ENCODE data around the gene EDRF1.

The EDRF1 gene

DNA sequence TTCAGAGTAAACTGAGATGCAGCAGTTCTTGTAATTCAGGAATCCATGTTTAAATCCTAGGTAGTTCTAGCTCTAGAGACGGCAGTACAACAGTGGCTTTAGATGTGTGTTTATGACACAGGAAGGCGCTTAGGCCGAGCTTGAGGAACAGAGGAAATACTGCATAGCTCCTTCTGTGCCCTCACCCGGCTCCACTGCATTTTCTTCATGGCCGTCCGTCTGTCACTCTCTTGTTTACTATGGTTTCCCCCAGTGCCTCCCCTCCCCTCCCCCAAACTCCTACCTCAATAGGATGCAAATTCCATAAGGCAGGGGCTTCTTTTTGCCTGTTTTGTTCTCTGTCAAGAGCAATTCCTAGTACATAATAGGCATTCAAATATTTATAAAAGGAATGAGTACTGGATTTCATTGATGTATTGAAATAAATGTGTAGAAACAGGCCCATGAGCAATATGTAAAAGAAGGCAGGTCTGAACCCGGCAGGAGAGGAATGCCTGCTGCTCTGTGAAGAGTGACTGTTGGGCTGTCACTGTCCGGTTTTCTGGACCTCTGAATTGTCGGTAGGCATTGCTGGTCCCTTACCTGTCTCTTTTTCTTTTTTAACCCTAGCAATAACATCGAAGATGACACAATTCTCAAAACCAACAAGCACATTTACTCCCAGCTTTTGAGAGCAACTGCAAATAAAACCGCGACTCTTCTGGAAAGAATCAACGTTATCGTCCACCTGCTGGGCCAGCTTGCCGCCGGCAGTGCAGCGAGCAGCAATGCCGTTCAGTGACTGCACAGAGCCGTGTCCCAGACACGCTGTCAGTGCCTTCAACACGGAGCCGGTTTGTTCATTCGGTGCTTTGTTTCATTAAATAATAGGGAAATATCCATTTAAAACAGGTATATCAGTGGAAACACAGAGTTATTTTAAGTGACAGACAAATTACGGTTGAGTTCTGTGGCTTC is 43.5 kb downstream of the EDRF1 start:
- no peak for DNase-seq

DNA sequence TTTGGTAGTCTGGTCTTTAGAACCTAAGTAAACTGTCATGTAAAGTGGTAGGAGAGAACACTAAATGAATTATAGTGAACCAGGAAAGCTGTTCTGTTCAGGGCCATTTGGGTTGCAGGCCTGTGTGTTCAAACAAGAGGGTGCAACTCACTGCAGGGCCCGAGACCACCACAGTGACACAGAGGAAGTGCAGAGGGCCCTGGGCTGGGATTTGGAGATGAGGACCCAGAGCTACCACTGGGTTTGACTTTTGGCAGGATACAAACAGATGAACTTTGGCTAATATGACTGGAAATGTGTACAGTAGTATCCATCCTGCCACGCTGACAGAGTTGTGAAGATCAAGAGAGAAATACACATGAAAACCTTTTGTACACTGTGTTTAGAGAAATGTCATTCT is 46.3 kb downstream of the EDRF1 start:
- no peak for DNase-seq

- DNase-seq, result no peak
These were observed 47.0 kb downstream of the EDRF1 start for GRCh38 chr10:125766511-125766910.

GRCh38 chr10:125768219-125768855 is 48.8 kb downstream of the EDRF1 start:
- DNase-seq, result no peak

- DNase-seq, result no peak
These were observed 49.7 kb downstream of the EDRF1 start for GRCh38 chr10:125769175-125769574.

- DNase-seq, result no peak
These were observed 51.3 kb downstream of the EDRF1 start for GRCh38 chr10:125770844-125771243.

GRCh38 chr10:125772112-125772863 is 52.8 kb downstream of the EDRF1 start:
- DNase-seq, result no peak

DNA sequence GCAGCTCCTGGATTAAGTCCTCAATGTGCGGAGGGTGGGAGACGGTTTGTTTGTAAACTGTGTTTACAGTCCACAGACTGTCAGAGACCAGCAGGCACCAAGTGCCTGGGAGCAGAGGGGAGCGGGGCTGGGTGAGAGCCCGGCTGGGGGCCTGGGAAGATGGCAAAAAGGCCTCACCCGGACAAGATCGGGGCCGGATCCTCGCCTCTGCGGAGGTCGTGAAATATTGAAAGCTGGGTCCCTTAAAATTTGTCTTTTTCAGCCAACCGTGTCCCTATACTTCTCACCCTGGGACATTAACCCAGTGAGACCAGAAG is 53.3 kb downstream of the EDRF1 start:
- no peak for DNase-seq

DNA sequence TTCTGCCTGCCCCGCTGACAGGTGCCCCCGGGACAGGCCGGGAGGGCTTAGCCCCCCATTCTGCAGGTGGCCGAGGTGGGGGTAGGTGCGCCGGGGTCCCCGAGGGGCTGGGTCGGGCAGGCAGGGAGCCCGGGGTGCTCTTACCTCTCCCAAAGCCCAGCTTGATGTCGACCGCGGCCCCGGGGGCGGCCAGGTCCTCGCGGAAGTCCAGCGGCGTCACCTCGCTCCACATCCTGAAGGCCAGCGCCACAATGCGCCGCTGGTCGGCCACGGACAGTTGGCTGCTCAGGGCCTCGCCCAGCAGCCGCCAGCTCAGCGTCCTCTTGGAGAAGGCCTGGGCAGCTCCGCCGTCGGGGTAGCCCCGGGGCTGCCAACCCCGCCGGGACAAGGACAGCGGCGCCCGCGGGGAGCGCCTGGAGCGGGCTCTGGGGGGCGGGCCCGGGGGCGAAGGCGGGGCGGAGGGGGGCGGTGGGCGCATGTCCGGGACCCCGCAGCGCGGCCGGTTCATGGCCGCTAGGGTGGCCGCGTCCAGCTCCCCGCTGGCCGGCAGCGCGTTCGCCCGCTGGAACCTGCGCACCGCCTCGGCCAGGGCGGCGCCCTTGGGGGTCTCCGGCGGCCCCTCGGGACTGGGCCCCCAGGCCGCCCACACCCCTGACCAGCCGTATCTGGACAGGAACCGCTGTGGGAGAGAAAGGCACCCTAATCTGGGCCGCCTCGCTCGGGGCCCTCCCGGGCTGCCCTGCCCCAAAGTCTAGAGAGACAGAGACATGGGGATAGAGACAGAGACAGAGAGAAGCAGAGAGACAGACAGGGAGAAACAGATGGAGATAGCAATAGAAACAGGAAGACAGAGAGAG is 54.4 kb downstream of the EDRF1 start:
- no peak for DNase-seq

DNA sequence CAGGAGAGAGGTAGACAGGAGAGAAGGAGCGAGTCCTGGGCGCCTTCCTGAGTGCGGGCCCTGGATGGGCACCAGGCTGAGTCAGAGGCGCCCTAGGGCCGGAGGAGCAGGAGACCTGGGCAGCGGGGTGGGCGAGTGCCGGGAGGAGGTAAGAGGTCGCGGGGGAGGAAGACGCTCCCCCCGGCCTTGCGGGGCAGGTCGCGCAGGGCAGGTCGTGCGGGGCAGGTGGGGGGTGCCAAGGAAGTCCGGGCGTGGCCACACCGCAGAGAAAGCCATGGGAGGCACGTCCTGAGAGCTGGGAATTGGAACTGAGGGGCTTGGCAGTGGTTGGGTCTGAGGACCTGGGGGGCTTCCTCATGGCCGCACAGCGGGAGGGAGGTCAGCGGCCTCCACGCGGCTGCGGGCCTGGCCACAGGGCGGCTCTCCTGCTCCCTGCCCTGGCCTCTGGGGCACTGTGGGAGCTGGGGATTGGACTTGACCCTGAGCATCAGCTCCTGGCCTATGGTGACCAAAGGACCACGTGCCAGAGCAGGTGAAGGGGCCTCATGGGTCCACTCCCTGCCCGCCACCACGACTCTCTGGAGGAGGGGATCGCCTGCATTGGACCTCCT is 55.2 kb downstream of the EDRF1 start:
- DNase-seq, result no peak

DNA sequence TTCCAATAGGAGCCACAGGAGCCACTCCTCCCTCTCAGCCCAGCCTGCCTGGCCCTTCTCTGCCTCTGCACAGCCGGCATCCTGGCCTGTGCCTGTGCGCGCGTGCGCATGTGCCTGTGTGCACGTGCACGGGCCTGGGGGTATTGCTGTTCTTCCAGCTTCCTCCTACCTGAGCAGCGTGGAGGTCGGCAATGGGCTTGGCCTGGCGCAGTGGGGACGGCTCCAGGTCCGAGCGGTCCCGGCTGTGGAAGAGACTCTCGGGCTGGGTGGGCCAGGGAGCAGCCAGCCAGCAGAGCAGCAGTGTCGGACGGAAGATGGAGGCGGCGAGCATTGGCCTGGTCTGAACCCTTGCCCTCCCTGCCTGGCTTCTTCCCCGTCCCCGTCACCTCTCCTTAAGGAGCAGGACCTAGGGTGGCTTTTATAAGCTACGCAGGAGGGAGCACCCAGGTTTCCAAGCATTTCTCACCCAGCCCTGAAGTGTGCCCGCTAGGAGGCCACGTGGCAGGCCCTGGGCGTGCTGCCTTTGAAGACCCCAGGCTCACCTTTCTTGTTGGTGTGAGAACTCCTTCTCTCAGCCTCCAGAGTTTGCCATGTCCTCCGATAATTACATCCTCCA is 56.1 kb downstream of the EDRF1 start, which contains the start of gene MMP21:
MMP21 (minus strand) TSS at position 331 of the 616 bp plus-strand sequence; CDS start at position 331, 0 bp downstream.
- DNase-seq, result no peak

- no peak for DNase-seq
These were observed 58.3 kb downstream of the EDRF1 start for GRCh38 chr10:125777806-125778205.

DNA sequence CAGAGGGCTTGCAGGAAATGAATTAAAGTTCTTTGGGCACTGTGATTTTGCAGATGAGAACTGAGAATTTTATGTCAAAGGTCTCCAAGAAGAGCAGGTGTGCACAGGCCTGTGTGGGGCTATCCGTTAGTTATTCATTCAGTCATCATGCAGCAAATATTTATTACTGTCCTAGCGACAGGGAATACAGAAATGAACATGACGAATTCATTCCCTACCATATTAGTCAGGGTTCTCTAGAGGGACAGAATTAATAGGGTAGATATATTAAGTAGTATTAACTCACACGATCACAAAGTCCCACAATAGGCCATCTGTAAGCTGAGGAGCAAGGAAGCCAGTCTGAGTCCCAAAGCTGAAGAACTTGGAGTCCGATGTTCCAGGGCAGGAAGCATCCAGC is 59.0 kb downstream of the EDRF1 start:
- no peak for DNase-seq

GRCh38 chr10:125779403-125780327 is 60.2 kb downstream of the EDRF1 start:
- DNase-seq, result no peak

DNA sequence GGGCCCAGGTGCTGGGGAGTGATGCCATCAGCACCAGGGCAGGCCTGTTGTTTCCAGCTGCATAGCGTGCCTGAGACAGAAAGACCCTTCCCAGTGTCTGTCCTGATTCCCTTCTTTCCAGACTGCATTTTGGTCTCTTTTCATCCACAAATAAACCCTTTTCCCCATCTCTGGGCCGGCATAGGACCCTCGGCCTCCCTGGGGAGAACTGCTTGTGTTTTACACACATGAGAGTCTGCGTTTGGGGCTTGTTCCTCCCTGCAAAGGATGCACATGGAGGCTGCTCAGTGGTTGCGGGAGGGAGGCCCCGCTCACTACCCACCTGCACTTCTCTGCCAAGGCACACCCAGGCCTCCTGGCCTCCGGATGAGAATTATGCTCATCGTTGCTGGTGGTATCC is 61.9 kb downstream of the EDRF1 start:
- no peak for DNase-seq

GRCh38 chr10:125782054-125782453 is 62.5 kb downstream of the EDRF1 start:
- no peak for DNase-seq

DNA sequence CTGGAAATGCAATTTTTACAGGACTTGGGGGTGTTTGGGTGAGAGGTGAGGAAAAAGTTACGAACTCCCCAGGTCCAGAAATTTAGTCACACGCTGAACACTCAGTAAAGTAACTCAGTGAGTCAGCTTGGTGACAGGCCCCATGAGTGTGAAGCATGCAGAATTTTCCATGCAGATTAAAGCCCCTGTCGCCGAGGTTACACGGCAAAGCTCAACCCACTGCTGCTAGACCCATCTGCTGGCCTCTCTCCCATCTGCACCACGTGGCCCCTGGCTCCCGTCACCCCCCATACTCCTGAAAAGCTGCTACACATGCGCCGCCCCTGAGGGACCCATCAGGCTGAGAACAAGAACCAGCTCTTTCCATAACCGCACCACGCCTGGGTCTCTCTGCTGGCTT is 63.1 kb downstream of the EDRF1 start:
- no peak for DNase-seq

DNA sequence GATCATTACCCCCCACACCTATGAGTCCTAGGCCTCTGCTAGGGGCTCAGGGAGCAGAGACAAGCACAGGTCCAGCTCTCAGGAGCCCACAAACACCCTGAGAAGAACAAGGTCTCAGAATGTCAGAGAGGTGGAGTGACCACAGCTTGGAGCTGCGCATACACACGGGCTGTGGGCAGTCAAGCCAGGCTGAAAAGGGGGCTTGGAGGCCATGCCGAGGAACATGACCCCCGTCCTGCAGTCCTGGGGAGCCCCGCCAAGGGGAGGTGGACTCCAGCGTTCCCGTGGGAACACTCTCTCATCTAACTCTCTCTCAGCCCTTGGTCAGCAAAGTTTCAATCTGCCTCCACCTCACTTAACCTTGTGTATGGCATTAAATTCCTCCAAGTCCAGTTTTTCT is 63.9 kb downstream of the EDRF1 start:
- no peak for DNase-seq

DNA sequence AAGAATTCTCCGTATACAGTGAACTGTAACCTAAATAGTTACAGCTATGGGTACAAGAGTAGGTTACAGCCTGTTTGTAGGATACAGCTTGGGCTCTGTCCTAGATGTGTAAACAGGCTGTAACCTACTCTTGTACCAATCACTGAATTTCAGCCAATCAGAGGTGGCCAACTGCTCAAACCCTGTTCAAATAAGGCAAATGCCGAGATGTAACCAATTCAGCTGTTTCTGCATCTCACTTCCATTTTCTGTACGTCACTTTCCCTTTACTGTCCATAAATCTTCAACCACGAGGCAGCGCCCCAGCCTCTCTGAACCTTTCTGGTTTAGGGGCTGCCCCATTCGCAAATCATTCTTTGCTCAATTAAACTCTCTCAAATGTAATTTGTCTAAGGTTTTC is 64.4 kb downstream of the EDRF1 start:
- no peak for DNase-seq

DNA sequence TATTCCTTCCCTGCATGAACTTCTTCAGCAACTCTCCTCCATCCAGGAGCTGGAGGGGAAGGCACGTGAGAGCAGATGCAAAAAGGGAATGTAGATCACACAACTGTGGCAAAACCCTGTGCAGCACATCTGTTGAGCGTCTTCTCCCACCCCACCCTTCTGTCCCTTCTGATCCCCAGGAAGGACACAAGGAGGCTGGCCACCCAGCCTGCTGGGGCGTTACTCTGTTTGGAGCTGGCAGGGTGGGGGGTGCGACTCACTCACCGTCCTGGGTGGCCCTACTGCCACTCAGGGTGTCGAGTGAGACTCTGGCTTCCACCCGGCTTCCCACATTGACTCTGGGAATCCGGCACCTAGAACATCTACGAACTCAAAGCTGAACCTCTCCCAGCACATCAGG is 66.3 kb downstream of the EDRF1 start:
- DNase-seq, result no peak
